ENCODE data around the gene CREBRF.

GRCh38 chr5:173032730-173033129 lies 23.4 kb upstream of the CREBRF start:
- no peak for TF ChIP-seq CTCF (IDR thresholded peaks at IDR 0.05)
- no peak for TF ChIP-seq EZH2 (IDR thresholded peaks at IDR 0.05; ENCODE audit: borderline replicate concordance, insufficient read depth, low read depth, low read length, poor library complexity, severe bottlenecking)

Data from B cell (primary cell).